Measurements from ENCODE around the gene CDC42EP2.

CDC42EP2 gene

DNA sequence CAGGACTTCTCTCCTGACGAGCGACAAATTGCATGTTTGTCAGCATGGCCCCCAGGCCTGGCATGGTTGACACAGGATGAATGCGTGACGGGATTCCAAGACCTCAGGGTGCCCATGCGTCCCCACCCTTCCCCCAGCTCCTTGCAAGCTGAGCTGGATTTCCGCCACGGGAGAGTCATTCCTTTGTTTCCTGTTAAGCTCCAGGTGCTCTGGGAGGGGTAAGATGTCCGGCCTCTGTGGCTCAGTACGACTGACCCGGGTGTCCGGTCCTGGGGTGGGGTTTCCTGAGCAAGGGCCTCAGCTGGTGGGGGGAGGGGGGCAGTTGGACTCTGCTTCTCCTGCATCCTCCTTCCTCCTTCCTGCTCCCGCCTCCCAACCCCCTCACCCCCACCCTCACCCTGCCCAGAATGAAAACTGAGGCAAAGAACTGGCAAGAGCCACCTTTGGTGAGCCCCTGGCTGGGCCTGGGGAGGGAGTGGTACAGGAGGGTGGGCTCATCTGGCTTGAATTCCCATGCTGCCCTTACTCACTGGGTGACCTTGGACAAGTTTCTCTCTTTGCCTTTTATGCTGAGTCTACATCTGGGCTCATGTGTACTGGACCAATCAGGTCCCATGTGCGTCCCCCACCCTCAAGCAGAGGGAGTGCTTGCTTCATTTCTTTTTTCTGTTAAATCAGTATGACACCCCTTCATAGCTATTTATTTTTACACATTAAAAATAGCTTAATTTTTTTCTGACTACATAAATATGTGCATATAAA lies 2.5 kb downstream of the CDC42EP2 start:
- peak; percentile 72 for DNase-seq (ENCODE audit: low read depth, low spot score)
- H3K4me3 ChIP-seq (ENCODE audit: low read depth, low read length) = peak overlapping the region; percentile 80
- no peak for TF ChIP-seq CTCF (IDR thresholded peaks at IDR 0.05; ENCODE audit: low read depth, low read length)
- in situ Hi-C loops (cut with HindIII; ENCODE audit: low sequenced_read_pairs) = no loop called here

GRCh38 chr11:65320386-65321075 lies 5.9 kb downstream of the CDC42EP2 start:
- in situ Hi-C loops (cut with HindIII; ENCODE audit: low sequenced_read_pairs) = no loop called here
- no peak for TF ChIP-seq CTCF (IDR thresholded peaks at IDR 0.05; ENCODE audit: low read depth, low read length)
- no peak overlapping the region for H3K4me3 ChIP-seq (ENCODE audit: low read depth, low read length)
- DNase-seq (ENCODE audit: low read depth, low spot score) = no peak

- H3K4me3 ChIP-seq (ENCODE audit: low read depth, low read length) = no peak overlapping the region
- TF ChIP-seq CTCF (IDR thresholded peaks at IDR 0.05; ENCODE audit: low read depth, low read length) = no peak
- no peak for DNase-seq (ENCODE audit: low read depth, low spot score)
- in situ Hi-C loops (cut with HindIII; ENCODE audit: low sequenced_read_pairs) = no loop called here
These were observed 6.4 kb downstream of the CDC42EP2 start for GRCh38 chr11:65321076-65321475.

DNA sequence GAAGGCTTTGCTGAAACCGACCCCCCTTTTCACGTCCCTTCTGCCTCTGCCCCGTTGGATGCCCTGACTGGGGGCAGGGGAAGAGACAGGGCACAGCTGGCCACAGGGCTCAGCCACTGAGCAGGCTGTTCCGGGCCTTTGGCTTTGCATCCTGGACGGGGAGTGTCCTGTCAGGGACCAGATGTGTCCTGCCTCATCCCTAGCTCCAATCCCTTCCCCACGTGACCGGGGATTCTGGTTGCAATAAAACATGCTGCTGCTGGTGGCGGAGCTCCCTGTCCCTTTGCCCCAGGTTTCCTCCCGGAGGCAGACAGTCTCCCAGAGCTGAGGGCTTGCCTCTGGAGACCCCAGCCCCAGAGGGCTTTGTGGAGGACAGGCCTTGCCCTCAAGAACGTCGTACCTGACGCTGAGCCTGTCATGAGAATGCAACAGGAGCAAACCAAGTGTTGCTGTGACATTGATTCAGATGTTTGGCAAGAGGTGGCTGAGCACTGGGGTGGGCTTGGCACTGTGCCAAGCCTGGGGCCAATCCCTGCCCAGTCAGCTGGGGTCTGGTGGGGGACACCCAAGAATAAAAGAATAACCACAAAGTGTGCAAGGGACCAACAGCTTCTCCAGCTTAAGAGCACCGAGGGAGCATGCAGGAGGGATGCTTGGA lies 7.3 kb downstream of the CDC42EP2 start:
- no peak overlapping the region for H3K4me3 ChIP-seq (ENCODE audit: low read depth, low read length)
- in situ Hi-C loops (cut with HindIII; ENCODE audit: low sequenced_read_pairs) = no loop called here
- TF ChIP-seq CTCF (IDR thresholded peaks at IDR 0.05; ENCODE audit: low read depth, low read length) = no peak
- no peak for DNase-seq (ENCODE audit: low read depth, low spot score)

- no peak overlapping the region for H3K4me3 ChIP-seq (ENCODE audit: low read depth, low read length)
- in situ Hi-C loops (cut with HindIII; ENCODE audit: low sequenced_read_pairs) = no loop called here
- DNase-seq (ENCODE audit: low read depth, low spot score) = no peak
- no peak for TF ChIP-seq CTCF (IDR thresholded peaks at IDR 0.05; ENCODE audit: low read depth, low read length)
These were observed 9.1 kb downstream of the CDC42EP2 start for GRCh38 chr11:65323813-65324212.

- no peak for DNase-seq (ENCODE audit: low read depth, low spot score)
- no peak for TF ChIP-seq CTCF (IDR thresholded peaks at IDR 0.05; ENCODE audit: low read depth, low read length)
- no peak overlapping the region for H3K4me3 ChIP-seq (ENCODE audit: low read depth, low read length)
- in situ Hi-C loops (cut with HindIII; ENCODE audit: low sequenced_read_pairs) = no loop called here
These were observed 10.8 kb downstream of the CDC42EP2 start for GRCh38 chr11:65325435-65325834.

Data from astrocyte of the spinal cord (primary cell).